ENCODE results near the gene WBP2.

The WBP2 gene

DNA sequence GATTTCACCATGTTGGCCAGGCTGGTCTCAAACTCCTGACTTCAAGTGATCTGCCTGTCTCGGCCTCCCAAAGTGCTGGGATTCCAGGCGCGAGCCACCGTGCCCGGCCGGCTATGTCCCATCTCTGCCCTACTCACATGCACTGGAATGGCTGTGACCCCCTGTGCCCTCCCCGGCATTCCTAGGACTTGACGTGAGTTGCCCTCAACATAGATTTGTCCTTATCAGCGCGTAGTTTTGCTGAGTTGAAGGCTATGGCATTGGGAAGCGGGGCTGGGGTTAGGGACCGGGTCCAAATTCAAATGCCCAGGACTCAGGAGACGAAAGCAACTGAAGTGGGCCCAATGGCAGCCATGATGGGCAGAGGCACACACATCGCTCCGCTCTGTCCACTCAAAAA lies 16.7 kb downstream of the WBP2 start:
- H3K27me3 ChIP-seq (ENCODE audit: insufficient read depth, low read depth): no peaks in the 10 kb centered on the region
- H3K27ac ChIP-seq: no peak overlapping the region
- H3K36me3 ChIP-seq (ENCODE audit: insufficient read depth): no peaks in the 10 kb centered on the region
- no peak for TF ChIP-seq CTCF (conservative IDR thresholded peaks at IDR 0.05; ENCODE audit: low read depth, low read length)
- no peak overlapping the region for H2AFZ ChIP-seq (ENCODE audit: low read depth)
- H3K4me2 ChIP-seq: no peak overlapping the region
- H3K4me3 ChIP-seq (IDR thresholded peaks at IDR 0.05; ENCODE audit: insufficient read depth, low read depth, low read length): no peak overlapping the region
- no peaks in the 10 kb centered on the region for H3K4me1 ChIP-seq (ENCODE audit: low read depth, poor library complexity, severe bottlenecking)
- no peaks in the 10 kb centered on the region for H4K20me1 ChIP-seq (ENCODE audit: insufficient read depth)
- H3K9ac ChIP-seq: no peak overlapping the region
- no peaks in the 10 kb centered on the region for H3K79me2 ChIP-seq (ENCODE audit: insufficient read depth, low read depth)

DNA sequence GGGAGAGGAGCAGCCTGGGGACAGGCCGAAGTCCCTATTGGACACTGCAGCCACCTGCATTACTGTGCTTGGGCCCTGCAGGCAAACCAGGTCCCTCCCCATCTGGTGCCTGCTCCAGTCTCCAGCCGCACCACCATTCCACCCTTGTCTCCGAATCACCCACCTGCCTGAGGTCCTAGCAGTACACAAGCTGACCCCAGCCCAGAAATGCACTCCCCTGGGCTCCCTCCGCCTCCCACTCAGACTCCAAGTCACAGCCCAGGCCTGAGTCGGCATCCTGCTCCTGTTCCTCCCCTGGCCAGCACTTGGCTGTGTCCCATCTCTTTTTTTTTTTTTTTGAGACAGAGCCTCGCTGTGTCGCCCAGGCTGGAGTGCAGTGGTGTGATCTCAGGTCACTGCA lies 17.2 kb downstream of the WBP2 start:
- Histone ChIP-seq H4K20me1 (ENCODE audit: insufficient read depth) (no peaks in the 10 kb centered on the region), H3K27ac (no peak overlapping the region), H2AFZ (ENCODE audit: low read depth) (no peak overlapping the region), H3K4me1 (ENCODE audit: low read depth, poor library complexity, severe bottlenecking) (no peaks in the 10 kb centered on the region), H3K27me3 (ENCODE audit: insufficient read depth, low read depth) (no peaks in the 10 kb centered on the region), H3K4me3 (IDR thresholded peaks at IDR 0.05; ENCODE audit: insufficient read depth, low read depth, low read length) (no peak overlapping the region), H3K79me2 (ENCODE audit: insufficient read depth, low read depth) (no peaks in the 10 kb centered on the region), H3K9ac (no peak overlapping the region), H3K4me2 (no peak overlapping the region), H3K36me3 (ENCODE audit: insufficient read depth) (no peaks in the 10 kb centered on the region)
- no peak for TF ChIP-seq CTCF (conservative IDR thresholded peaks at IDR 0.05; ENCODE audit: low read depth, low read length)

DNA sequence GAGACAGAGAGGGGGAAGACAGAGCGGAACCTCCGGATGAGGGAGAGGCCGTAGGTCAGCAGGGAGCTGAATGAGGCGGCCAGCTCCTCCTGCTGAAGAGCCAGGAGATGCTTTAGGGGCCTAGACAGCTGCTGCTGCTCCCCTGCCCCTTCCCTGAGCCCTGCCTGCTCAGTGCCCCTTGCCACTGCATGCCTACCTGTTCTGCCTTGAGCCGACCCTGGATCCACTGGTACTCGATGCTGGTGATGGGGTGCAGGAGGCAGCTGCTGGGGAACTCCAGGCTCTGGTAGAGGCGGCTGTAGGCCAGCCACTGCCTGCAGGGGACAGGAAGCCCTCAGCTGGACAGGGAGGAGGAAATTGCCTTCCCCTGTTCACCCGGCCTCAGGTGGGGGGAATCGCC lies 18.5 kb downstream of the WBP2 start:
- Histone ChIP-seq H3K36me3 (ENCODE audit: insufficient read depth) (no peaks in the 10 kb centered on the region), H3K4me1 (ENCODE audit: low read depth, poor library complexity, severe bottlenecking) (no peaks in the 10 kb centered on the region), H3K79me2 (ENCODE audit: insufficient read depth, low read depth) (no peaks in the 10 kb centered on the region), H2AFZ (ENCODE audit: low read depth) (no peak overlapping the region), H3K4me3 (IDR thresholded peaks at IDR 0.05; ENCODE audit: insufficient read depth, low read depth, low read length) (no peak overlapping the region), H3K27me3 (ENCODE audit: insufficient read depth, low read depth) (no peaks in the 10 kb centered on the region), H3K27ac (no peak overlapping the region), H4K20me1 (ENCODE audit: insufficient read depth) (no peaks in the 10 kb centered on the region), H3K4me2 (no peak overlapping the region), H3K9ac (no peak overlapping the region)
- no peak for TF ChIP-seq CTCF (conservative IDR thresholded peaks at IDR 0.05; ENCODE audit: low read depth, low read length)

GRCh38 chr17:75835654-75835987 lies 19.5 kb downstream of the WBP2 start:
- H3K4me3 ChIP-seq (IDR thresholded peaks at IDR 0.05; ENCODE audit: insufficient read depth, low read depth, low read length): no peak overlapping the region
- no peak overlapping the region for H3K9ac ChIP-seq
- H3K36me3 ChIP-seq (ENCODE audit: insufficient read depth): no peaks in the 10 kb centered on the region
- no peaks in the 10 kb centered on the region for H3K79me2 ChIP-seq (ENCODE audit: insufficient read depth, low read depth)
- H4K20me1 ChIP-seq (ENCODE audit: insufficient read depth): no peaks in the 10 kb centered on the region
- no peaks in the 10 kb centered on the region for H3K4me1 ChIP-seq (ENCODE audit: low read depth, poor library complexity, severe bottlenecking)
- H2AFZ ChIP-seq (ENCODE audit: low read depth): no peak overlapping the region
- H3K27me3 ChIP-seq (ENCODE audit: insufficient read depth, low read depth): no peaks in the 10 kb centered on the region
- H3K27ac ChIP-seq: no peak overlapping the region
- TF ChIP-seq CTCF (conservative IDR thresholded peaks at IDR 0.05; ENCODE audit: low read depth, low read length): no peak
- no peak overlapping the region for H3K4me2 ChIP-seq

All from KMS-11 (cell line).